Hepatocyte (in vitro differentiated cells): Measurements from ENCODE around the gene PTPRS. TPM values are rescaled to one million over a fixed set of nuclear protein-coding genes. Genes with fewer than 3 reads are reported as not detected.

Experiments
- DNase-seq: peaks from one replicate; pipeline ENCODE4 v3.0.0-alpha.2; 2016; ENCODE audit warnings: low spot score
- H2AFZ ChIP-seq: fragments of 200-600 bp; sonication (generic); 2 replicates; pipeline ENCODE4 v1.6.0; 2016; ENCODE audit warnings: antibody characterized with exemption, mild to moderate bottlenecking
- H3K27ac ChIP-seq: fragments of 200-600 bp; sonication (generic); 2 replicates; pipeline ENCODE4 v1.5.1; 2016; ENCODE audit warnings: mild to moderate bottlenecking
- H3K27me3 ChIP-seq: fragments of 200-600 bp; sonication (generic); 2 replicates; pipeline ENCODE4 v1.6.1; 2016
- H3K36me3 ChIP-seq: fragments of 200-600 bp; sonication (generic); replicated peaks from 2 replicates; pipeline ENCODE4 v1.5.1; 2016; ENCODE audit warnings: low read depth; ENCODE audit not compliant: insufficient read depth
- H3K4me1 ChIP-seq: fragments of 200-600 bp; sonication (generic); 2 replicates; pipeline ENCODE4 v1.5.1; 2016; ENCODE audit warnings: mild to moderate bottlenecking, moderate library complexity; ENCODE audit not compliant: insufficient read depth
- H3K4me2 ChIP-seq: fragments of 200-600 bp; sonication (generic); 2 replicates; pipeline ENCODE4 v1.6.0; 2016
- H3K4me3 ChIP-seq: fragments of 200-600 bp; sonication (generic); 2 replicates; pipeline ENCODE4 v1.5.1; 2016; ENCODE audit warnings: mild to moderate bottlenecking
- H3K79me2 ChIP-seq: fragments of 200-600 bp; sonication (generic); 2 replicates; pipeline ENCODE4 v1.6.0; 2017; ENCODE audit warnings: mild to moderate bottlenecking
- H3K9me2 ChIP-seq: fragments of 200-600 bp; sonication (generic); replicated peaks from 2 replicates; pipeline ENCODE4 v1.6.0; 2017; ENCODE audit warnings: mild to moderate bottlenecking; ENCODE audit not compliant: insufficient read depth
- H3K9me3 ChIP-seq: fragments of 200-600 bp; sonication (generic); 2 replicates; pipeline ENCODE4 v1.5.1; 2016; ENCODE audit warnings: low read depth, mild to moderate bottlenecking
- H4K20me1 ChIP-seq: fragments of 200-600 bp; sonication (generic); 2 replicates; pipeline ENCODE4 v1.6.0; 2016; ENCODE audit warnings: mild to moderate bottlenecking; ENCODE audit not compliant: insufficient read depth, poor library complexity, severe bottlenecking
- CTCF ChIP-seq: fragments of 200-600 bp; sonication (generic); IDR thresholded peaks from 2 replicates; pipeline ENCODE4 v1.5.1; 2016; ENCODE audit warnings: antibody characterized with exemption, mild to moderate bottlenecking; ENCODE audit not compliant: poor library complexity
- EZH2 ChIP-seq: fragments of 200-600 bp; sonication (generic); IDR thresholded peaks from 2 replicates; pipeline ENCODE4 v1.6.1; 2016; ENCODE audit warnings: antibody characterized with exemption, mild to moderate bottlenecking, borderline replicate concordance
- EZH2phosphoT487 ChIP-seq: fragments of 200-600 bp; sonication (generic); IDR thresholded peaks from one replicate; pipeline ENCODE4 v1.6.1; 2018; ENCODE audit warnings: antibody characterized with exemption, mild to moderate bottlenecking, low read depth, moderate library complexity; ENCODE audit not compliant: unreplicated experiment, severe bottlenecking
- WGBS: methylation state at CpG from one replicate; pipeline ENCODE4 v1.1.6; 2016; ENCODE audit warnings: low lambda C conversion rate; ENCODE audit errors: missing lambda C conversion rate; 5-methylcytosine and 5-hydroxymethylcytosine counted together
- polyA plus RNA-seq: library from polyadenylated mRNA; unstranded; fragments of >200 nt; fragmentation: Nextera tagmentation; extraction: Ambion mirVana; gene quantifications from 2 replicates; pipeline ENCODE4 v1.2.1, GENCODE V29; 2016
- total RNA-seq: library from RNA; depleted of rRNA; stranded (reverse); fragments of >200 nt; gene quantifications from 2 replicates; pipeline ENCODE4 v1.2.3, GENCODE V29; 2014

The PTPRS gene
- total and polyA plus RNA-seq, 2 experiments from 2014 or later: 21.9 to 65.5 TPM

- 94% methylated on average over 32 of the region's 32 CpGs for WGBS
- Histone ChIP-seq H3K36me3 (no peaks in the 10 kb centered on the region), H2AFZ (no peak overlapping the region), H3K4me3 (no peak overlapping the region), H3K27ac (no peak overlapping the region), H3K9me2 (no peaks in the 10 kb centered on the region), H3K79me2 (no peaks in the 10 kb centered on the region), H3K9me3 (no peaks in the 10 kb centered on the region), H3K4me1 (peaks cover 13% of the 10 kb centered on the region), H3K4me2 (no peak overlapping the region), H3K27me3 (peaks cover 35% of the 10 kb centered on the region), H4K20me1 (peaks cover 3% of the 10 kb centered on the region)
- TF ChIP-seq EZH2 (no peak), CTCF (no peak)
- no peak for DNase-seq
Observed at GRCh38 chr19:5334824-5335500, 5.7 kb downstream of the PTPRS start.

GRCh38 chr19:5334366-5334739 is 6.3 kb downstream of the PTPRS start:
- Histone ChIP-seq H3K27me3 (peaks cover 30% of the 10 kb centered on the region), H3K4me1 (peaks cover 9% of the 10 kb centered on the region), H4K20me1 (peaks cover 3% of the 10 kb centered on the region), H3K9me2 (no peaks in the 10 kb centered on the region), H3K36me3 (no peaks in the 10 kb centered on the region), H3K79me2 (no peaks in the 10 kb centered on the region), H3K4me3 (no peak overlapping the region), H3K4me2 (no peak overlapping the region), H3K27ac (no peak overlapping the region), H2AFZ (no peak overlapping the region), H3K9me3 (no peaks in the 10 kb centered on the region)
- TF ChIP-seq EZH2phosphoT487: no peak
- TF ChIP-seq EZH2: no peak
- no peak for TF ChIP-seq CTCF
- 95% methylated on average over 10 of the region's 10 CpGs for WGBS
- DNase-seq: no peak

GRCh38 chr19:5333581-5334365 is 6.8 kb downstream of the PTPRS start:
- no peak overlapping the region for H2AFZ ChIP-seq
- DNase-seq: no peak
- peaks cover 24% of the 10 kb centered on the region for H3K27me3 ChIP-seq
- no peaks in the 10 kb centered on the region for H3K9me2 ChIP-seq
- H3K36me3 ChIP-seq: no peaks in the 10 kb centered on the region
- no peak overlapping the region for H3K27ac ChIP-seq
- H3K79me2 ChIP-seq: no peaks in the 10 kb centered on the region
- H3K4me3 ChIP-seq: no peak overlapping the region
- 95% methylated on average over 17 of the region's 17 CpGs for WGBS
- H3K4me1 ChIP-seq: peaks cover 4% of the 10 kb centered on the region
- H3K4me2 ChIP-seq: no peak overlapping the region
- H4K20me1 ChIP-seq: peaks cover 3% of the 10 kb centered on the region
- TF ChIP-seq EZH2: no peak
- TF ChIP-seq CTCF: no peak
- no peak for TF ChIP-seq EZH2phosphoT487
- H3K9me3 ChIP-seq: no peaks in the 10 kb centered on the region
